ENCODE data around the gene NKX3-2. TPM values are rescaled to one million over a fixed set of nuclear protein-coding genes. Genes with fewer than 3 reads are reported as not detected.
A peak's percentile ranks its signal among the peaks of the same experiment; 100 is the strongest.

Gene NKX3-2
- total RNA-seq, 1 experiment from 2014 or later = 3.4 TPM

DNA sequence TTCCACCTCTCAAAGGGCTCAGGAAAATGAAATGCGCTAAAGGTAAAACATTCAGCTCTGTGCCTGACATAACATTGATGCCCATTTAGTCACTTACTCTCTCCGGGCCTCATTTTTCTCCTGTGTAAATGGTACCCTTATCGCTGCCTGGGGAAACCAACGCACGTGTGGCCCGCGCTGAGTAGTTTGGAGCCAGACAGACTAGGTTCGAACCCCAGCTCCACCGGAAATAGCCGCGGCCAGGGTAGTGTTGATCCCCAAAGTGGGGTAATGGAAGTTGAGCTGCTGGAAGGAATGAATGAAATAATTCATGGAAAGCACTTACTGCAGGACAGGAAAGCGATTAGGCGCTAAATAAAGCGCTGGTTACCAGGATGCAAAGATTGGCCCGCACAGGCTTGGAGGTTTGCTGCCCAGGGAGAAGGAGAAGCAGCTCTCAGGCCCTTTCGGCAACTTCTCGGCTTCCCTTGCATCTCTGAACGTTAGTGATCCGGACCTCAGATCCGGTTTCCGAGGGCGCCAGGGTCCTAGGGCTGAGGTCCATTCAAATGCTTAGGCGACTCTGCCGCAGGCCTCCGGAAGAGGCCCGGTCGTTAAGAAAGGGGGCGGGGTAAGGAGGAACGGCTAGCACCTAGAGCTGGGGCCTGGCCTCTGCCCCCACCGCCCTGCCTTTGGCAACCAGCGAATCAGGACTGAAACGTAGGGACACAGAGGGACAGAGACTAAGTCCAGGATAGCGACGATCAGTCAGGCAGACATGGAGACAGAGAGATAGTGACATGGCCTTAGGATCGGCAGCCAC is 13.3 kb downstream of the NKX3-2 start:
- H3K27ac ChIP-seq = no peak overlapping the region
- no peaks in the 10 kb centered on the region for H3K27me3 ChIP-seq
- no peaks in the 10 kb centered on the region for H3K9me3 ChIP-seq (replicated peaks)
- DNase-seq = no peak
- H3K36me3 ChIP-seq = no peaks in the 10 kb centered on the region
- H3K4me3 ChIP-seq = no peak overlapping the region
- peaks cover 9% of the 10 kb centered on the region for H3K4me1 ChIP-seq

DNA sequence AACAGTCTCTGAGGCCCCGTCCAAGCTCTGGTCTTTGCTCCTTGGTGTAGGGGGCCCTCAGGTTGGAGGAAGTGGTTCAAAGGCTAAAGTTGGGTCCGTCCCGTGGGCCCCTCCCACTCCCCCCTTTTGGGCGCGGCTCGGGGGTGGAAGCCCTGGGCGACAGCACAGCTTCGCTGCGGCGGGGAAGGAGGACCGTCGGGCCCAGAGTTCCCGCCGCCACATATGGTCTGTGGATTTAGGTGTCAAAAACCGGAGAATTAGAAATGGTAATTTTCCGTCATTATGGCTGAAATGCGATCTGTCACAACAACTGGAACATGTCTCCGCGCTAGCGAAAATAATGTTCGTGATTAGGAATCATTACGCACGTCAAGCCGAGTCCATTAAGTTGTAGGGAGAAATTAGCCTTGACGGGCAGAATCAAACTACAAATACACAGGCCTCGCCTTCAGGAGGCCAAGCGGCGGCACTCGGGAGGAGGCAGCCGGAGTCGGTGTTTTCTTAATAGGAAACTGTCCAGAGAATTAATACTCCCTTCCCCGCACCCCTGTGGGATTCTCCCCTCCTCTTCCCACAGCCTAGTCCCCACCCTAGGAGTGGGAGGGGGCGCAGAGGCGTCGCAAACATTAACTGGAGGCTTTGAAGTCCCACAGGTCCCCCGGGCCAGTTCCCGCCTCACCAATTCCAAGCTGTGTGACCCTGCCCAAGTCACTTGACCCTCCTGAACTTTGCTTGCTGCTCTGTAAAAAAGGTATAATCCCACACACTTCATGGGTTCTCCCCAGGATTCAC is 15.0 kb downstream of the NKX3-2 start:
- peaks cover 15% of the 10 kb centered on the region for H3K4me1 ChIP-seq
- no peaks in the 10 kb centered on the region for H3K27me3 ChIP-seq
- H3K27ac ChIP-seq = no peak overlapping the region
- H3K36me3 ChIP-seq = no peaks in the 10 kb centered on the region
- DNase-seq = no peak
- no peak overlapping the region for H3K4me3 ChIP-seq
- no peaks in the 10 kb centered on the region; the same call in 1 of the 2 replicates for H3K9me3 ChIP-seq (replicated peaks)

DNA sequence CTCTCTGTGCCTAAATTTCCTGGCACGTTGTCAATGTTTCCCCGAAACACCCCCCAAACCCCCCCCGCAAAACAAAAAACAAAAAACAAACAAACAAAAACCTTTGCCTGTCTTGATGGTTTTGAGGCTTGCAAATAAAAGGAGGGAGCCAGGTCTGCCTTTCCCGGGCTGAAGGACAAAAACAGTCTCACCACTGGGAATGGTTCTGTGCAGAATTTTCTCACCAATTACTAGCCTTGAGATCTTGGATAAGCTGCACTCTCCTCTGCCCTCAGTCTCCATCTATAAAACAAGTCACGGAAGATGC is 15.5 kb downstream of the NKX3-2 start:
- DNase-seq = no peak
- Histone ChIP-seq H3K36me3 (no peaks in the 10 kb centered on the region), H3K4me1 (peaks cover 15% of the 10 kb centered on the region), H3K27me3 (no peaks in the 10 kb centered on the region), H3K4me3 (no peak overlapping the region), H3K27ac (no peak overlapping the region), H3K9me3 (replicated peaks) (no peaks in the 10 kb centered on the region; the same call in 1 of the 2 replicates)

DNA sequence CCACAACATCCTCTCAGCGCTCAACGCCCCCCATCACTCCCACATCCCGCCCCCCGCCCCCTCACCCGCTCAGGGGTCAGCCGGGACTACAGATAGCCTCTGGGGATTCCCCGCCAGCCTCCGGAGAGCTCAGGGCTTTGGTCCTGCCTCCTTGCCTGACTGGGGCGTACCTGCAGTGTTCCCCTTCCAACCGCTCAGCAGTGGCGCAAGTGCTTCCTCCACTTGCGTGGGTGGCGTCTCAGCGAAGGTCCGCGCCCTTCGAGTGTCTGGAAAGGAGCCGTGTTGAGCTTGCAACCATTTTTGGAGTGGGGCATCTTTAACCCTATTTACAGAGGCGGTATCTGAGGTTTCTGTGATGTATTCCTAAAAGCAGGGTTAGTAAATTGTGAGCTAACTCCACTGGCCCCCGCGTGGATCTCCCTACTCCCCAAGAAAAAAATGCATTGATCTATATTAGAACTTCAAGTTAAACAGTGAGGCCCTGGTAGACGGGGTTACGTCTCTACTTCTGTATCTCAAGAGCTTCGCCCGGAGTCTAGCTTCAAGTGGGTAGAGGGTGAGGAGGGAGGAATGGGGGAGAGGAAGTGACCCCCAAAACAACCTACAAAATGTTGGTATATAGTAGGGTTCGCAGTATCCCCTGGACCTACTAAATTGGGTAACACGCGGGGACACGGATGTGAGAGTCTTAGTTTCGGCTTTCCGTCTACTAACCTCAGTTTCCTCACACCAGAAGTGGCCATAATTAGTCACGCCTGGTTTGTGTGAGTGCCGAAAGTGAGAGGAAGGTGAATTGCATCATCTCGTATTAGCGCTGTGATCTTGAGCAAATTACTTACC is 16.1 kb downstream of the NKX3-2 start:
- H3K27me3 ChIP-seq = no peaks in the 10 kb centered on the region
- no peak for DNase-seq

DNA sequence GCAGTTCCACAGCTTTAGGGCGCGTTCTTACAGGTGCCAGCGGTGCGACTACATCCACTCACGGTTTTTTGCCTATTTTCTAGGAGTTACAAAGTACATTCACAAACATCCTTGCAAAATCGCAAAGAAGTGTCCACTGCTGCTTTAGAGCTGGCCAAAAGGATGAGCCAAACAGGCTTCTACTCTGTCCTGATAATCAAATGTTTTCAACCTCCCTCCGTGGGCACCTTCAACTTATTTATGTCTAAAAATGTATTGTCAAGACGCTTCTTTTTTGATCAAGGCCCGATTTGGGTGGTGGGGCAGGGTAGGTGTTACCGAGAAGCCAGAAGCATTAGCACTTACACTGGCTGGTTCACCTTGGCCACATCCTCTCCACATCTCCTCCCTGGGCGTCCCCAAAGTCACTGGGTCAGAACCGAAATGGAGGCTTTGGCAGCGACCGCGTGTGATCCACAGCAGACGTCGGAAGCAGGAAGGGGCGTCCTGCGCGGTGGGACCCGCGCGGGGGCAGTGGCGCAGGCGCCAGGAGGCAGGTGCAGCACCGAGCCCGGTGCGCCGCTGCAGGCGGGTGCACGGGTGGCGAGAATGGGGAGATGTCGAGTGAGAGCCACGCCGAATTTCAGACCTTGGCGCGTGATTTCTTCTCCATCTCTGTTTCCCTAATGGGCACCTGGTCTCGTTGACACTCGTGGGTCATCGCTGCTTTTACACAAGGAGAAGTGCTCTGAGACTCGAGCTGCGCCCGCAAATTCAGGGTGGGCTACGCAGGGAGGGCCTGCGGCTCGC is 16.9 kb downstream of the NKX3-2 start:
- Histone ChIP-seq H3K4me3 (no peak overlapping the region), H3K9me3 (replicated peaks) (no peaks in the 10 kb centered on the region; the same call in 1 of the 2 replicates), H3K36me3 (no peaks in the 10 kb centered on the region), H3K4me1 (peaks cover 15% of the 10 kb centered on the region), H3K27me3 (no peaks in the 10 kb centered on the region), H3K27ac (no peak overlapping the region)
- no peak for DNase-seq

More for the DNA sequence above, 16.1 kb downstream of the NKX3-2 start:
- H3K4me3 ChIP-seq = no peak overlapping the region
- H3K27ac ChIP-seq = no peak overlapping the region
- no peaks in the 10 kb centered on the region; the same call in 1 of the 2 replicates for H3K9me3 ChIP-seq (replicated peaks)
- H3K4me1 ChIP-seq = peaks cover 15% of the 10 kb centered on the region
- no peaks in the 10 kb centered on the region for H3K36me3 ChIP-seq

DNA sequence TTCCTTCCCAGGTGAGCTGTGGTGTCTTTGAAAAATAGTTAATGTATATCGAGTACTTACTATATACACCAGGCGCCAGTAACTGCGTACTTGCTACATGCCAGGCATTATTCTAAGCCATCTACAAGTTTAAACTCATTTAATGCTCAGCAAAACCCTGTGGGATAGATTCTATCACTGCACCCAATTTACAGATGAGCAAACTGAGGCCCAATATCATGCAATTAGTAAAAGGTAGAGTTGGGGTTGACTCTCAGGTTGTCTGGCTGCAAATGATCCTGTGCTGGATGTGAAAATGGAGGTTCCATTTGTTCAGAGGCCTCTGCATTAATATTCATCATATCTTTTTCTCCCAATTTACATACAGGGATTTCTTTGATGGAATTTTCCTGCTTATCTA is 17.6 kb downstream of the NKX3-2 start:
- Histone ChIP-seq H3K27me3 (no peaks in the 10 kb centered on the region), H3K36me3 (no peaks in the 10 kb centered on the region), H3K9me3 (replicated peaks) (no peaks in the 10 kb centered on the region; the same call in 1 of the 2 replicates), H3K4me3 (no peak overlapping the region), H3K4me1 (peaks cover 15% of the 10 kb centered on the region), H3K27ac (no peak overlapping the region)
- DNase-seq = no peak

DNA sequence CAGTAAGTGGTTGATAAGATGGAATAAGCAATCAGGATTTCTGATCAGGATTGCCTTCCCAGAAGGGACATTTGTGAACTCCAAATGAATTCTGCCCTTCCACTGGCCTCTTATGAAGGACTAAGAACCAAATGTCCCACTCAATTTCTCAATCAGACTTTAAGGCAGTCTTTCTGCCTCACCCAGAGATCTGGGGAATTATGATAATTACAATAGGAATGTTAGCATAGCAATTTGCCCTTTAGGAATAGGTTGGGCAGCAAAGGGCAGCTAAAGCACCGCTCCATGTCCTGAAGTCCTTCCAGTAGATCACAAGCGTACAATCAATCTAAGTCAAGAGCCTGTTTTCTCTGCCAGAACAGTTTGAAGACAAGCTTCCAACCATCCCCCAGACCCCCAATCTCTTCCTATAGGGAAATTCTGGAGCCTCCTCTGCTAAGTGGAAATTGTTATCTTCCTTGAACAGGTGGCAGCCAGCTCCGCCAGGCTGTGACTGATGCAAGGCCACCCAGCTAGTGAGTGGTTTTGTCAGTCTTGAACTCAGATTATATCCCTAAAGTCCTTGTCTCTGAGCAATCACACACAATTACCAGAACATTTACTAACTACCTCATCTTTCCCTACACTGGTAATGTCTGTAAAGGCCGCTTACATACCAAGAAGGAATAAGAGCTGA is 18.6 kb downstream of the NKX3-2 start:
- no peak overlapping the region for H3K4me3 ChIP-seq
- no peaks in the 10 kb centered on the region for H3K27me3 ChIP-seq
- no peaks in the 10 kb centered on the region; the same call in 1 of the 2 replicates for H3K9me3 ChIP-seq (replicated peaks)
- no peaks in the 10 kb centered on the region for H3K36me3 ChIP-seq
- DNase-seq = peak; percentile 77 to 83
- peak overlapping the region; percentile 48 for H3K27ac ChIP-seq
- peaks cover 15% of the 10 kb centered on the region for H3K4me1 ChIP-seq

DNA sequence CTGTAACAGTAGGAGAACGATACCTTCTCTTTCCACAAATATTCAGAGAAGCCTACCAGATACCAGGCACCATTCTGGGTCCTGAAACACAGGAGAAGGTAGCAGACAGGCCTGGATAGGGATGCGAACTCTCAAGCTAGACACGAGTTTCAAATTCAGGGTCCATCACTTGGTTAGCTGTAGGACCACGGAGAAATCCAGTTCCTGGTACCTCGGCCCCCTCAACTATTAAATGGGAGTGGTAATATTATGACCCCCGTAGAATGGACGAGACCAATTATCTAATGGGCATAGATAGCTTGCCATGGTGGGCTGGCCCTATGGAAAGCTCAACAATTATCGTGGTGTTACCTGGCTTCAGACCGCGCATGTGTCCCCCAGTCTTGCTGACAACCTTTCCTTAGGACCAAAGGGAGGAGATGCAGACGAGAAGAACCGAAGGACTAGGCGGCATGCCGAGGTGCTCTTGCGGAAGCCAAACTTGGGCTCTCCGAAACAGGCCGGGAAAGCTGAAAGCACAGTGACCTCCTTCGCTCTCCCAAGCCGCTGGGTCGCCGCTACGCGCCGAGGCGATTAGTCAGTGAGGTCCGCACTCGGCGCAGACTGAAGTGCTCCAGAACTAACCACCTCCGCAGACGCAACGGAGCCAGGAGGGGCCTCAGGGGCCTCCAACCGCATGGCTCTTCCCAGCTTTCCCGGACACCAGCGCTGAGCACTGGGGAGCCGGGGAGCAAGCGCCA is 19.6 kb downstream of the NKX3-2 start:
- Histone ChIP-seq H3K36me3 (no peaks in the 10 kb centered on the region), H3K27me3 (no peaks in the 10 kb centered on the region), H3K4me1 (peaks cover 15% of the 10 kb centered on the region), H3K4me3 (no peak overlapping the region), H3K9me3 (replicated peaks) (no peaks in the 10 kb centered on the region; the same call in 1 of the 2 replicates), H3K27ac (no peak overlapping the region; the same call in 1 of the 2 replicates)
- no peak for DNase-seq

DNA sequence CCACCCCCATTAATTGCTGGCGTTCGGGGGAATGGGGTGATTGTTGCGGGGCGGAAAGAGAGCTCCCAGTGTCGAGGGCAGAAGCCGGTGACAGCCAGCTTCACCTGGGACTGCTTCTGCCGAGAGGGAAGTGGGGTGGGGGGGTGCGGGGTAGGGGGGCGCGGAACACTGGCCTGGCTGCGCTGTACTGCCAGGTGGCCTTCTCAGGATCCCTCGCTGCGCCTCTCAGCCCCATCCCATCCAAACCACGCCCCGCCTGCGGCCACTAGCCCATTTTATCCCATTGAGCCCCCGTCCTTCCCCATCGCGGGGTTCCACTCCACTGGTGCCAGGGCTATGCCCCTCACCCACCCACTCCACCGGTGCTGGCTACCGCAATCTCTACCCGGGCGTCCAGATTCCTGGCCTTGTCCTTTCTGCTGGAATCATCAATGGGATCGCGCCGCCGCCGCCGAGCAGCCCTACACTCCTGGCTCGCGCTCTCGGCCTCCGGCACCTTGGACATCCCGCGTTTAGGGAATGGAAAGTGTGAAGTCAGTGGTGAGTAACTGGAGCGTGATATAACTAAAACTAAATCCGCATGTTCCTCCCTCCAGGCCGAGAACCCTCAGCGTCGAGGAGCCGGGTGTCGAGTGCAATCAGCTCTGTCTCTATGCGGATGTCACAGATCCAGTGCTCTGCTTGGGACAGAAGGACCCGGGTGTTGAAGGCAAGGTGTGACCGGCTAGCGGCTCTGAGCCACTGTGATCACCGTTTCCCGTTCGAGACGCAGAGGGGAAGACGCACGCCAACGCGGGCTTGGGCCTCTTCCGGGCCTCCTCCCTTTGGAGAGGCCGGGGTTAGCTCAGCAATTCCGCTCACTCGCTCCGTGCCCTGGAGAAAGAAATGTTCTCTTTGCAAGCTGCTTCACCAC is 20.5 kb downstream of the NKX3-2 start:
- DNase-seq = no peak
- Histone ChIP-seq H3K27ac (no peak overlapping the region), H3K9me3 (replicated peaks) (no peaks in the 10 kb centered on the region; the same call in 1 of the 2 replicates), H3K27me3 (no peaks in the 10 kb centered on the region), H3K4me1 (peaks cover 15% of the 10 kb centered on the region), H3K36me3 (no peaks in the 10 kb centered on the region), H3K4me3 (no peak overlapping the region)

DNA sequence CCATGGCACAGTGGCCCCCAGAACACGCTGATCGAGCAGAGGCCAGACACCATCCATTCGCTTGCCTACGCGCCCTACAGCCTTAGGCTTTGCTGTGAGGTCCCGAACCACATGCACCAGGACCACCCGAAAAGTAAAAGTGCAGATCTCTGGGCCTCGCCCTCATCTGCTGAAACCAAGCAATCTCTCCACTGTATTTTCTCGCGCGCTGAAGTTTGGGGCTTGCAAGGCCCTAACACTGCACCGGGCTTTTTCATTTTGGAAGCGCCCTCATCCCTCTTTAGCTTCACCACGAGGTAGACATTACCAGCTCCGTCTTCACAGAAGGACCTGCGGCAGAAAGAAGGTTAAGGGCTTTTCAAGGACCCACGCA is 21.2 kb downstream of the NKX3-2 start:
- Histone ChIP-seq H3K36me3 (no peaks in the 10 kb centered on the region), H3K4me1 (peaks cover 13% of the 10 kb centered on the region), H3K27me3 (no peaks in the 10 kb centered on the region), H3K4me3 (no peak overlapping the region), H3K27ac (no peak overlapping the region), H3K9me3 (replicated peaks) (no peaks in the 10 kb centered on the region; the same call in 1 of the 2 replicates)
- DNase-seq = no peak

DNA sequence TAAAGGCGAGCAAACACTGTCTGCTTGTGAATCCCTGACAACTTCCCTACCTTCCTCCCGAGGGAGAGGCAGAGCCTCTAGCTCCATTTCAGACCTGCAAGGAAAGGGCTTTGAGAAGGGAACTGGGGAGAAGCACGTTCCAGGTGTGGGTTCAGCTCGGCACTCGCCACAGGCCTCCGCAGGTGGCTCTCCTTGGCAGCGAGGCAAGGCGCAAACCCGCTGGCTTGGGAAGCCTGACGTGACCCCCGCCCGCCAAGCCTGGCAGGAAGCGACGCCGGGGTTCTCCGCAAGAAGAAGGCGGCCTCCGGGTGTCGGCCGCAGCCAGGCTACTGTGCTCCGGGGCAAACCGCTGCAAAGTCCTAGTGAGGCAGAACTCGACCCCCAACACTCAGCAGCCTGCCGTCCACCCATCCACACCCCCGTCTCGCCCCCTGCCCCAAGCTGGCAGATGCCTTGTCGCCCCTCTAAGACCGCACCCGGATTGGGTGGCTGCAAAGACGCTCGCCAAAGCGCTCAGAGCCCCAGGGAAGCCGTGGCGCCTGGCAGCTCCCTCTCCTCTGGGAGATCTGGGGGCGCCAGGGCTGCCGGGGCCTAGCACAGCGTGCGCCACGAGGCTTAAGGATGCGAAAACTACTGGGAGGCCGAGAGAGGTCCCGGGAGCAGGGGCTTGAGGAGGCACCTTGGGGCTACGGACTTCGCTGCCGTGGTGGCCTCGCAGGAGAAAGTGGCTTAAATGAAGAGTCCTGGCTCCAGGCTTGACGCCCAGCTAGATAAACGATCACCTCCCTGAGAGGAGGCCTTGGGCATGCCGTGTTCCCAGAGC is 21.8 kb downstream of the NKX3-2 start:
- H3K4me1 ChIP-seq = peaks cover 13% of the 10 kb centered on the region
- H3K27ac ChIP-seq = no peak overlapping the region
- DNase-seq = no peak
- H3K27me3 ChIP-seq = no peaks in the 10 kb centered on the region; the same call in 1 of the 2 replicates
- H3K36me3 ChIP-seq = no peaks in the 10 kb centered on the region
- H3K4me3 ChIP-seq = no peak overlapping the region
- no peaks in the 10 kb centered on the region; the same call in 1 of the 2 replicates for H3K9me3 ChIP-seq (replicated peaks)

DNA sequence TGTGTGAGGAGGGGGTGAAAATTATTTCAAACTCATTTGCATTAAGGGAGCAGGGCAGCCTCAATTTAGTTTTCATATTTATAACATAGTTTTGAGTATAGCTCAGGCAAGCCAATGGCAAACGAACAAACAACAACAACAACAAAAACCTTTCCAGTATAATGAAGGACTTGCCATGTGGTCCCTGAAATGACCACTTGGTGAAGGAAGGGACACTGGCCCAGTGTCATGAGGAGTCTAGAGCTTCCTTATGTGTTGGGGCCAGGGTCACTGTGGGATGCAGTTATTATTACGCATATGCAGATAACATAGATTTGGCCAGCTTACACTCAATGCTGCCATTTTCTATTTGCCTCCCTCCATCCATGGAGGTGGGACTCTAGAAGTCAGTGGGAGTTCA is 23.3 kb downstream of the NKX3-2 start:
- H3K9me3 ChIP-seq (replicated peaks) = no peaks in the 10 kb centered on the region; the same call in 1 of the 2 replicates
- H3K36me3 ChIP-seq = no peaks in the 10 kb centered on the region
- no peak overlapping the region for H3K4me3 ChIP-seq
- DNase-seq = no peak
- H3K4me1 ChIP-seq = peaks cover 7% of the 10 kb centered on the region
- H3K27me3 ChIP-seq = no peaks in the 10 kb centered on the region; the same call in 1 of the 2 replicates
- no peak overlapping the region for H3K27ac ChIP-seq
